ENCODE results near the gene INO80. TPM values are rescaled to one million over a fixed set of nuclear protein-coding genes. Genes with fewer than 3 reads are reported as not detected.

The INO80 gene
- total RNA-seq, 1 donor from 2014 or later: 20.4 TPM

- TF ChIP-seq, protein P1, sequence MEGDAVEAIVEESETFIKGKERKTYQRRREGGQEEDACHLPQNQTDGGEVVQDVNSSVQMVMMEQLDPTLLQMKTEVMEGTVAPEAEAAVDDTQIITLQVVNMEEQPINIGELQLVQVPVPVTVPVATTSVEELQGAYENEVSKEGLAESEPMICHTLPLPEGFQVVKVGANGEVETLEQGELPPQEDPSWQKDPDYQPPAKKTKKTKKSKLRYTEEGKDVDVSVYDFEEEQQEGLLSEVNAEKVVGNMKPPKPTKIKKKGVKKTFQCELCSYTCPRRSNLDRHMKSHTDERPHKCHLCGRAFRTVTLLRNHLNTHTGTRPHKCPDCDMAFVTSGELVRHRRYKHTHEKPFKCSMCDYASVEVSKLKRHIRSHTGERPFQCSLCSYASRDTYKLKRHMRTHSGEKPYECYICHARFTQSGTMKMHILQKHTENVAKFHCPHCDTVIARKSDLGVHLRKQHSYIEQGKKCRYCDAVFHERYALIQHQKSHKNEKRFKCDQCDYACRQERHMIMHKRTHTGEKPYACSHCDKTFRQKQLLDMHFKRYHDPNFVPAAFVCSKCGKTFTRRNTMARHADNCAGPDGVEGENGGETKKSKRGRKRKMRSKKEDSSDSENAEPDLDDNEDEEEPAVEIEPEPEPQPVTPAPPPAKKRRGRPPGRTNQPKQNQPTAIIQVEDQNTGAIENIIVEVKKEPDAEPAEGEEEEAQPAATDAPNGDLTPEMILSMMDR (IDR thresholded peaks at IDR 0.05; ENCODE audit: partially characterized antibody, unreplicated experiment): no peak
- Mint-ChIP-seq H3K27me3 (ENCODE audit: unreplicated experiment) (peaks cover 14% of the 10 kb centered on the region), H3K4me3 (ENCODE audit: unreplicated experiment) (peak overlapping the region; percentile 1), H3K9me3 (ENCODE audit: unreplicated experiment) (peaks cover 13% of the 10 kb centered on the region), H3K36me3 (ENCODE audit: unreplicated experiment) (no peaks in the 10 kb centered on the region), H3K4me1 (ENCODE audit: low read depth, unreplicated experiment) (peaks cover 30% of the 10 kb centered on the region), H3K27ac (ENCODE audit: unreplicated experiment) (no peak overlapping the region)
- DNase-seq: no peak
Observed at GRCh38 chr15:40933517-40933902, 182.6 kb downstream of the INO80 start.

- peaks cover 13% of the 10 kb centered on the region for H3K9me3 Mint-ChIP-seq (ENCODE audit: unreplicated experiment)
- H3K4me1 Mint-ChIP-seq (ENCODE audit: low read depth, unreplicated experiment): peaks cover 26% of the 10 kb centered on the region
- no peak overlapping the region for H3K27ac Mint-ChIP-seq (ENCODE audit: unreplicated experiment)
- TF ChIP-seq, protein P1 (IDR thresholded peaks at IDR 0.05; ENCODE audit: partially characterized antibody, unreplicated experiment): no peak
- DNase-seq: no peak
- H3K36me3 Mint-ChIP-seq (ENCODE audit: unreplicated experiment): no peaks in the 10 kb centered on the region
- H3K27me3 Mint-ChIP-seq (ENCODE audit: unreplicated experiment): peaks cover 14% of the 10 kb centered on the region
- peak overlapping the region; percentile 96 for H3K4me3 Mint-ChIP-seq (ENCODE audit: unreplicated experiment)
Observed at GRCh38 chr15:40932649-40933516, 183.2 kb downstream of the INO80 start.

- Mint-ChIP-seq H3K9me3 (ENCODE audit: unreplicated experiment) (peaks cover 16% of the 10 kb centered on the region), H3K4me1 (ENCODE audit: low read depth, unreplicated experiment) (peaks cover 25% of the 10 kb centered on the region), H3K4me3 (ENCODE audit: unreplicated experiment) (peak overlapping the region; percentile 96), H3K27me3 (ENCODE audit: unreplicated experiment) (peaks cover 16% of the 10 kb centered on the region), H3K27ac (ENCODE audit: unreplicated experiment) (no peak overlapping the region), H3K36me3 (ENCODE audit: unreplicated experiment) (no peaks in the 10 kb centered on the region)
- no peak for DNase-seq
- TF ChIP-seq, protein P1 (IDR thresholded peaks at IDR 0.05; ENCODE audit: partially characterized antibody, unreplicated experiment): no peak
Observed at GRCh38 chr15:40932156-40932555, 183.9 kb downstream of the INO80 start.

GRCh38 chr15:40931300-40932142 lies 184.6 kb downstream of the INO80 start:
- H3K4me3 Mint-ChIP-seq (ENCODE audit: unreplicated experiment): peak overlapping the region; percentile 96
- H3K36me3 Mint-ChIP-seq (ENCODE audit: unreplicated experiment): no peaks in the 10 kb centered on the region
- TF ChIP-seq, protein P1 (IDR thresholded peaks at IDR 0.05; ENCODE audit: partially characterized antibody, unreplicated experiment): no peak
- peaks cover 19% of the 10 kb centered on the region for H3K27me3 Mint-ChIP-seq (ENCODE audit: unreplicated experiment)
- no peak overlapping the region for H3K27ac Mint-ChIP-seq (ENCODE audit: unreplicated experiment)
- no peak for DNase-seq
- H3K9me3 Mint-ChIP-seq (ENCODE audit: unreplicated experiment): peaks cover 22% of the 10 kb centered on the region
- peaks cover 27% of the 10 kb centered on the region for H3K4me1 Mint-ChIP-seq (ENCODE audit: low read depth, unreplicated experiment)
